Astrocyte of the spinal cord (primary cell): Measurements from ENCODE around the gene POLR1A.

ENCODE experiments used
- DNase-seq: peaks from one replicate; pipeline ENCODE4 v3.0.0; 2011; ENCODE audit warnings: low read depth, low spot score
- H3K4me3 ChIP-seq: 2 replicates; pipeline ENCODE4 v1.5.1; 2011; ENCODE audit warnings: low read depth, mild to moderate bottlenecking, low read length, moderate library complexity
- CTCF ChIP-seq: IDR thresholded peaks from 2 replicates; pipeline ENCODE4 v1.5.1; 2012; ENCODE audit warnings: low read depth, mild to moderate bottlenecking, low read length, inconsistent platforms
- in situ Hi-C: cut with HindIII; loops from 2 replicates; pipeline ENCODE4 v1.10.0; 2017; ENCODE audit warnings: low sequenced_read_pairs

The POLR1A gene

GRCh38 chr2:85978883-85979780 lies 126.6 kb downstream of the POLR1A start:
- in situ Hi-C loops: no loop called here
- H3K4me3 ChIP-seq: no peak overlapping the region
- TF ChIP-seq CTCF: no peak
- DNase-seq: no peak

GRCh38 chr2:85976106-85976920 lies 129.4 kb downstream of the POLR1A start:
- no peak for TF ChIP-seq CTCF
- in situ Hi-C loops: no loop called here

GRCh38 chr2:85975581-85975980 lies 130.1 kb downstream of the POLR1A start:
- DNase-seq: no peak
- no peak for TF ChIP-seq CTCF
- in situ Hi-C loops: no loop called here
- no peak overlapping the region for H3K4me3 ChIP-seq

More at GRCh38 chr2:85976106-85976920, 129.4 kb downstream of the POLR1A start:
- H3K4me3 ChIP-seq: no peak overlapping the region
- DNase-seq: no peak

GRCh38 chr2:85974390-85974789 lies 131.3 kb downstream of the POLR1A start:
- in situ Hi-C loops: no loop called here
- no peak for TF ChIP-seq CTCF
- no peak for DNase-seq
- H3K4me3 ChIP-seq: no peak overlapping the region

- no peak for TF ChIP-seq CTCF
- H3K4me3 ChIP-seq: no peak overlapping the region
- in situ Hi-C loops: no loop called here
- no peak for DNase-seq
Measured at GRCh38 chr2:85972355-85972754, 133.3 kb downstream of the POLR1A start.

- in situ Hi-C loops: no loop called here
- TF ChIP-seq CTCF: no peak
- peak; percentile 37 for DNase-seq
- no peak overlapping the region for H3K4me3 ChIP-seq
Measured at GRCh38 chr2:85971366-85971765, 134.3 kb downstream of the POLR1A start.
